T-helper 2 cell treated with Interferon-gamma antibody and Interleukin-4, amounts not matched to agents 100 ng/mL and 5 ng/mL, for 36 hours (primary cell): ENCODE data around the gene TRPM8. TPM values are rescaled to one million over a fixed set of nuclear protein-coding genes. Genes with fewer than 3 reads are reported as not detected.
"Not testable (repeated sequence)": the region's sequence is repeated elsewhere in the genome, so short reads cannot be mapped to it uniquely, and the experiment has no call there.

ENCODE experiments used
- intact Hi-C: fragments of 100-400 bp; cut with micrococcal nuclease; formaldehyde crosslinking; loops from one replicate; pipeline ENCODE4 v1.15.1; 2023
- total RNA-seq: library from RNA; stranded (reverse); gene quantifications from 2 replicates; pipeline ENCODE4 v1.2.3, GENCODE V29; 2022

TRPM8 gene
- total RNA-seq, 1 donor from 2014 or later = not detected

- intact Hi-C loops = no loop called here
These were observed 18.9 kb downstream of the TRPM8 start for GRCh38 chr2:233936089-233936488.

- intact Hi-C loops = no loop called here
These were observed 21.6 kb downstream of the TRPM8 start for GRCh38 chr2:233938676-233939370.

- intact Hi-C loops = no loop called here
These were observed 23.5 kb downstream of the TRPM8 start for GRCh38 chr2:233940376-233941276.

- intact Hi-C loops = no loop called here
These were observed 25.6 kb downstream of the TRPM8 start for GRCh38 chr2:233942731-233943130.

DNA sequence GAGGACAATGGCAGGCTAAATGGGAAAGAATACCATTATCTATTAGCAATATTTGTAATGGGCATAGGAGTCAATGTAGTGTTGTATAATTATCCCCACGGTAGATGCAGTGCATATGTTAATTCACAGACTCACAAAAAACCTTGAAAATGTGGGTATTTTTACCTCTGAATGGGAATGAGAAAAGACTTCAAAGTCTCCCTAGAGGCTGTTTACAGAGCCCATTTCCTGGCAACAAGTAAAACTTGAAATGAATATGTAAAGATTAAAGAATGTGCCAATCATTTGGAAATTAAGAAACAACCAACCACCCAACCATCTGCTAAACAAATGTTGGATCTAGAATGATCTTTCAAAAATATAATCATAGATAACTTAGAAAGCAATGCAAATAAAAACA is 27.1 kb downstream of the TRPM8 start:
- intact Hi-C loops = no loop called here

- intact Hi-C loops = no loop called here
These were observed 27.5 kb downstream of the TRPM8 start for GRCh38 chr2:233944722-233945121.

GRCh38 chr2:233945146-233945545 is 28.0 kb downstream of the TRPM8 start:
- intact Hi-C loops = no loop called here

GRCh38 chr2:233950078-233950825 is 33.1 kb downstream of the TRPM8 start:
- intact Hi-C loops = no loop called here

DNA sequence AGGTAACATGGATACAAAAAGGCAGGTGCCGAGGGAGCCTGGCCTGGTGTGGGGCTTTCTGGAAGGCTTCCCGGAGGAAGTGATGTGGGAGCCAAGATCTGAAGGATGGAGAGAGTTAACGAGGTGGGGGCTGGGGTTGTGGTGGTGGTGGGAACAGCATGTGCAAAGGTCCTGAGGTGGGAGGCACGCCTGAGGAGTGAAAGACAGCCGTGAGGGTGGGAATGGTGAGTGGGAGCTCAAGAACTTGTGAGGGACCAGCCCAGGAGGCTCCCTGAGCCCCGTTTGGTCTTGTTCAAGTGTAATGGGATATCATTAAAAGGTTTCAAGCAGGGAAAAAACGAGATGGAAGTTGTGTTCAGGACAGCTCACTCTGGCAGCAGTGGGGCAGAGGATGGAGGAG is 35.2 kb downstream of the TRPM8 start:
- intact Hi-C loops = no loop called here

DNA sequence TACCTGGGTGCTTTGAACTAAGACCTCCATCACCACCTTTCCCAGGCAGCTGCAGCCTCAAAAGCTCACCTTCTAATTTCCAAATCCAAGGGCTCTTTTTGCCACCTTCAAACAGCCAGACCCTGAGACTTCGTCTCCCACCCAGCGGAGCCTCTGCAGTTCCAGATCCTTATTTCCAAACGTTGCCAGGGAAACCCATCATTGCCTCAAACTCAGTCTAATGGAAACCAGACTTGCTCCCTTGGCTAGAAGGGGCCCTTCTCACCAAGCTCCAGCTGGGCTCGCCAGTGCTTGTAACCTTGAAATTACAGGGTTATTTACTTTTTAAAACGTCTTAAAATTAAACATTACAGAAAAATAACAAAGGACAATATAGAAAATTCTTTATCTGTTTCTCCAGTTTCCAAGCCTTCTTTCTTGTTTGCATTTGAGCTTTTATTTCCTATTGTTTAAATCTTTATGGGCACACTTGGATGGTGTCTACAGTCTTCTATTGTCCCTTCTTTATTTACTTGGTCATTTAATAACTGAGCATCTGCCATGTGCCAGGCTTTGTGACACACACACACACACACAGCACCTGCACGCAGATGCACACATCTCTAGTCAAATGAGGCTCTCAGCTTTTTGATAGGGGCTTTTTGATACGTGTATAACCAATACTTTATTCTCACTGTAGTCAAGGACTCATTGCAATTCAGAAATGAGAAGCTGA is 36.1 kb downstream of the TRPM8 start:
- intact Hi-C loops = no loop called here

DNA sequence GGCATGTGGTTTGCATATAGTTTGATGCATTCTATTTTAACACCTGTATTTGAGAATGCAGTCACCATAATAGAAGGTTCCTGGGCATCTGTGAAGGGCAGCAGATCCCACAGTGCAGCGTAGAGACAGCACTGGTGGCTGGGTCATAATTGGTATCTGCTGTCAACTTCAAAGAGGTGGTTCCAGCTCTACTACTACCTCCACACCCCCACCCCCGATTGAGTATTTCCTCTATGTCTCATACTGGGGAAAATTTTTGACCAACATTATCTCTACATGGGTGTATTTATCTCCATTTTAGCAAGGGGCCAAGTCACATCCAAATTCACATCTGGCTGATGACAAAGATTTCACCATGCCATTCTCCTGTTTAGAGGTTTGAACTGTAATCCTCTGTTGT is 43.0 kb downstream of the TRPM8 start:
- intact Hi-C loops = no loop called here

DNA sequence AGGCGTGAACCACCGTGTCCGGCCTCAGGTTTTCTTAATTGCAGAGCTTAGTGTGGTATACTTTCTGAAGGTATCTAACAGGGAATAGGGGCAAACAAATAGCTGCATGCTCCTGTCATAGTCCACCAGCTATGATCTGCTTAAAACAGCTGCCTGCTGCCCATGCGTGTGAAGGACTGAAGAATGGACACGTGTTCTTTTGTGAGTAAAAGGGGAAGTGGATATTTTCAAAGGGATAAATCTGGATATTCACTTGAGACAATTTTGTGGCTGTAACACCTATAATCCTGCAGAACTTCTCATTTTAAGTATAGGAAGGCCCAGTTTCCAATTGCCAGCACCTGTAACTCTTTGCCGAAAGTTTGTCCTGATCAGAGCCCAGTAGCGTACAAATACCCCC is 44.7 kb downstream of the TRPM8 start:
- intact Hi-C loops = no loop called here

- intact Hi-C loops = no loop called here
These were observed 47.4 kb downstream of the TRPM8 start for GRCh38 chr2:233964581-233964980.

- intact Hi-C loops = no loop called here
These were observed 47.9 kb downstream of the TRPM8 start for GRCh38 chr2:233965032-233965603.

DNA sequence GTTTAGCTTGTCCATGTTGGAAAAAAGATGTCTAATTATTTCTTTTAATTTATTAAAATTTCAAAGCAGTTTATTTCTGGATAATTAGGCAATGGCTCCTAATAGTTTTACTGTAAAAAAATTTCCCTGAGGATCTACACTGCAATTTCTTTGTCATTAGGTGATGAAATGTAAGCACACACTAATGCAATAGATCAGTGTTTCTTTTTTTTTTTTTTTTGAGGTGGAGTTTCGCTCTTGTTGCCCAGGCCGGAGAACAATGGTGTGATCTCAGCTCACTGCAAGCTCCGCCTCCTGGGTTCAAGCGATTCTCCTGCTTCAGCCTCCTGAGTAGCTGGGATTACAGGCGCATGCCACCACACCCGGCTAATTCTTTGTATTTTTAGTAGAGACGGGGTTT is 48.5 kb downstream of the TRPM8 start:
- intact Hi-C loops = not testable (repeated sequence)

DNA sequence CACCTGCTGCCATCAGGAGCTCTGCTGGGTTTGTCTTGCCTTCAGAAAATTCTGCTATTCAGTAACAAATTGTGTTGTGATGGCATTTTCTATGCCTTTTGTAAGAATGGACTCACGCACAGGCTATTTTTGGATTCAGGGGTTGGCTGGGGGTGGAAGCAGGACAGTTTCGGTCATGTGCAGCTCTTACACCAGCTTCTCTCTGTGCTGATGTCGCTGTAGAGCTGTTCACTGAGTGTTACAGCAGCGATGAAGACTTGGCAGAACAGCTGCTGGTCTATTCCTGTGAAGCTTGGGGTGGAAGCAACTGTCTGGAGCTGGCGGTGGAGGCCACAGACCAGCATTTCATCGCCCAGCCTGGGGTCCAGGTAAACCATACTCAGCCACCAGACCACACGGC is 49.2 kb downstream of the TRPM8 start:
- intact Hi-C loops = no loop called here

- intact Hi-C loops = no loop called here
These were observed 50.0 kb downstream of the TRPM8 start for GRCh38 chr2:233967164-233967563.

DNA sequence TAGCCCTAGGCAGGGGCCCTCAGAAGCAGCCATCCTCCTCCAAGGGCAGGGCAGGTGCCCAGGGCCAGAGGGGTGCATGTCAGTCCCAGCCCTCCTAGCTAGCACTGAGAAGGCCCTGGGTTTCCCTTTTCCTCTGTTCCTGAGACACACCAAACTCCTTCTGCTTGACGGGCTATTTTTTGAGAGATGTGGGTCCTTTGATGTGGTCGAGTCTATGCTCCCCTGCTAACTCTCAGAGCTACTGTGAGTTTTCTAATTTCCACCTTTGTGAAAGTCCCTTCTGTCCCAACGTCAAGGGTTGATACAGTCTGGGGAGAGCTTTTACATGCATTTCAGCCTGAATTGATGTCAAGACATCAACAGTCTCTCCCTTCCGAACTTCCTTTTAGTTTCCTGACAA is 51.4 kb downstream of the TRPM8 start:
- intact Hi-C loops = no loop called here

GRCh38 chr2:233972460-233972859 is 55.3 kb downstream of the TRPM8 start:
- intact Hi-C loops = not testable (repeated sequence)

DNA sequence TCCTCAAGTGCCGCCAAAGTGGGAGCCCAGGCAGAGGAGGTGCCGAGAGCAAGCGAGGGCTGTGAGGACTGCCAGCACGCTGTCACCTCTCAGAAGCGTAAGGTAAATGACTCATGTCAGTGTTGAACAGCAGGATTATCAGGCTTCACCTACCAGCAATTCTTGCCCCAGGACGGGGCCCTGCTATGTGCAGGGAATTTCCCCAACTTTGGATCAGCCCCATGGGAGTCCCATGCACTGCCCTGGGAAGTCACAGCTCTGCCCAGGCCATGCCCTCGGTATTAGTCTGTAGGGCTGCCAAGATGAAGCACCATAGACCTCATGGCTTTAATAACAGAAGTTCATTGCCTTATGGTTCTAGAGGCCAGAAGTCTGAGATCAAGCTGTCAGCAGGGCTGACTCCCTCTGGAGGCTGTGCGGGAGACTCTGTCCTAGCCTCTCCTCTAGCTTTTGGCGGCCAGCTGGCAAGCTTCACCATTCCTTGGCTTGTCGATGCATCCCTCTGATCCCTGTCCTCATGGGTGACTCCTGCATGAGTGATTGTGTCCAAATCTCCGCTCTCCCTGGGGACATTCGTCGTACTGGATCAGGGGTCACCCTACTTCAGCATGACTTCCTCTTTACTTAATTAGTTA is 55.9 kb downstream of the TRPM8 start:
- intact Hi-C loops = no loop called here
